Activated CD4-positive, CD25-positive, alpha-beta regulatory T cell (primary cell): ENCODE results near the gene TNFRSF12A.

ENCODE experiments used
- DNase-seq, 4 experiments: peaks; one replicate each; lab custom pipeline; 2025; lab: John Stamatoyannopoulos, UW

TNFRSF12A gene

DNA sequence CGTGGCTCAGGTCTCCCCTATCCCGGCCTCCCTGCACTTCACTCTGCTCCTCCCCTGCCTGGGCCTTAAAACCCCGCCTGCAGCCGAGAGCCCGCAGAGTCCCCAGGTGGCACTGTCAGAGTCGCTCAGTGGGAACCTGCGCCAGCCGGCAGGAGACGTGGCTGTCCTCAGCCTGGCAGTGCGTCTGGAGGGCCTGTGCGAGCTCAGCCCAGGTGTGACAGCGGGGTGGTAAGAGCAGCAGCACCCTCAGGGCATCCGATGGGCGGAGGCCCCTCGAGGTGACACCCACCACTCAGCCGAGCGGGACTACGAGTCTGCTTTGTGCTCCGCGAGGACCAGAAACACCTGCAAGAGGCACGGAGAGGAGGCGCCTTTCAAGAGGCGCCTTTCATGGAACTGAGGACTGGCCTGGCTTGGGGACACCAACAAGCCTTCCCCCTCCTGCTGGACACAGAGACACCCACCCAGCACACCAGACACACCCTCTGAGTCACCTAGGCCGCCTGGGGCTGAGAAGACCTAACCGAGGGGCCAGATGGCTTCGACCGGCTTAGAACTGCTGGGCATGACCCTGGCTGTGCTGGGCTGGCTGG lies 7.2 kb upstream of the TNFRSF12A start, which contains the start of gene CLDN9:
Gene CLDN9 (plus strand): TSS at position 96 of the 593 bp plus-strand sequence. CDS start 440 bp downstream, at position 536.
- no peak for DNase-seq

- DNase-seq, result no peak
Measured at GRCh38 chr16:3013491-3013951, 6.6 kb upstream of the TNFRSF12A start.

DNA sequence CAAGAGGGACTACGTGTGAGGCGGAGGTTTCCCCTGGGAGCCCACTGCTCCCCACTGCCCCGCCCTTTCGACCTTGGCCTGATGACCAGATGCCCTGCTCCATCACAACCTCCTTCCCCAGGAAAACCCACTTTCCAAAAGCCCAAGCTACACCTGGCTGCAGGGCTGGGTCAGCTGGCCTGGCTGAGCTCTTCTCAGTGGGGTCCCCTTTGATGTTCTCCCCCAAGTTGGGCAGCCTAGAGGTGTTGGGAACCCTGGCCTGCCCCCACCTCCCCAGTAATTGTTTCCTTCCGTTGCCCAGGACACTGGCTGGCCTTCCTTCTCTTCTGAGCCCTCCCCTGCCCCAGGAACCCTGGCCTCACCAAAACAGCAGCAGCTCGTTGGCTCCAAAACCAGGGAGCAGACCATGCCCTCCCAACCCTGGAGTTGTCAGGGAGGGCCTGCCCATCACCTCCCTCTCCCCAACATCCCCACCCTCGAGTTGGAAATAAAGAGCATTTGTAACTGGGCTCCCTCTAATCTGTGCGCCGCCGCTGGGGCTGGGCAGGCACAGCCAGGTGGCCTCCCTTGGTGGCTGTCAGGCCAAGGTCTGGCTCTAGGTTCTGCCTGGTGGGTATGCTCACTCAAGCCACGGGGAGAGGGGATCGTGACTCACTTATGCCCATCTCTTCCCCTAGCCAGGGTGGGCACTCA lies 6.0 kb upstream of the TNFRSF12A start:
- DNase-seq, result no peak

- DNase-seq, result no peak
Measured at GRCh38 chr16:3014971-3015370, 5.2 kb upstream of the TNFRSF12A start.

GRCh38 chr16:3015865-3016521 lies 4.2 kb upstream of the TNFRSF12A start:
- no peak for DNase-seq

DNA sequence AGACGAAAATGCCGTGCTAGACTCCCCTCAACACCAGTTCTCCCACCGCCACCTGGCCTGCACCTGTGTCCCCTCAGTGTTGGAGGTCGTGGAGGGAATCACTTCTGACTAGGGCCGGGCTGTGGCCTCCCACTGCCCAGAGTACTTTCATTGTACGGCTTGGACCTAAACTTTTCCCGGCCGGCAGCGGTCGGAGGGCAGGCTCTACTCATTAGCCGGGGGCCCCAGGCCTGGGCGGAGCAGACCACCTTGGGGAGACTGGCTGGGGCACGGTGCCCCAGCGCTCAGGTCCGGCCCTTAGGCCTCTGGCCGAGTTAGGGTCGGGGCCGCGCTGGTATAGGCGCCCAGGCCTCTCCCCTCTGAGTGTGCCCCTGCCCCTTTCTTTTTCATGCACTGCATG lies 2.8 kb upstream of the TNFRSF12A start:
- no peak for DNase-seq

DNA sequence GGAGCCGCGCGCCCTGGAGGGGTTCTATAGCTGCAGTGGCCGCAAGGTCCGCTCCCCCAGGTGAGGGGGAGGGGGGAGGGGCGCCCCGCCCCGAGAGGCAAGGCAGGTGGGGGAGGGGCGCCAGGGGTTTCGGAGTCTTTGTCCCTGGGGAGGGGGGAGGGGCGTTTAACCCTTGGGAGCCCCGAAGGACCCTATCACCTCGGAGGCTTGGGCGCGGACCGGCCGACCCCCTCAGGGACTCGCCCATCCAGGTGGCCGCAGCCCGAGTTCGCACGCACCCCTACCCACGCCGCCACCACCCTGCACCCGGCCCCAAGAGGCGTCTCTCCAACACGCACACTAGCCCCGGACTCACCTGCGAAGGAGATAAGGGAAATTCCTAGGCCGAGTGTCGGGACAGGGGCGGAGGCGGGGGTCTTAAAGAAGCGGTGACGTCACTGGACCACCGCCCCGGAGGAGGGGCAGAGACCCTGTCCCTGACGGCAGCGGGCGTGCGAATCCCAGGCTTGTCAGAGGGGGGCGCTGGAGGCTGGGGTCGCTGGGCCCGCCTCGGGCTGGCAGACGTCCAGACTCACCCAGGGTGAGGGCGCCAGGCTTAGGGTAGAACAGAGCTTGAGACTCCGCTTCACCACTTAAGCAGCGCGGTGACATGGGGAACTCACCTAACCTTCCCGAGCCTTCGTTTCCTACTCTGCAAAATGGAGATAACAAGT lies 2.2 kb upstream of the TNFRSF12A start, which contains the start of gene CLDN6:
Gene CLDN6 (minus strand): TSS at position 390 of the 713 bp plus-strand sequence. CDS start 2,162 bp downstream, outside the sequence.
- no peak for DNase-seq

DNA sequence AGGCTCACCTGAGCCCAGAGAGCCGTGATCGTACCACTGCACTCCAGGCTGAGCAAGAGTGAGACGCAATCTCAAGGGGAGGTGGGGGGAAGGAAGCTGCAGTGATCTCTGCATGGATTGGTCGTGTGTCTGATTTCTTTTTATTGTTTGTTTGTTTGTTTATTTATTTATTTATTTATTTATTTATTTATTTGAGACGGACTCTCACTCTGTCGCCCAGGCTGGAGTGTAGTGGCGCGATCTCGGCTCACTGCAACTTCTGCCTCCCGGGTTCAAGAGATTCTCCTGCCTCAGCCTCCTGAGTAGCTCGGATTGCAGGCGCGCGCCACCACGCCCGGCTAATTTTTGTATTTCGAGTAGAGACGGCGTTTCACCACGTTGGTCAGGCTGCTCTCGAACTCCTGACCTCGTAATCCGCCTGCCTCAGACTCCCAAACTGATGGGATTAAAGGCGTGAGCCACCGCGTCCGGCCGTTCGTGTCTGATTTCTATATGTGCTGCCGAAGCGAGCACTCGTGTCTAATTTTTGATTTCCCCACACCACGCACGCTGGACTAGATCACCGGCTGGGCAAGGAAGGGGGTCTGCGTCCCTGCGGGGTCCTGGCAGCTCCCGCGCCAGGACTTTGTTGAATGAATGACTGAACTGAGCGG lies 448 bp upstream of the TNFRSF12A start:
- no peak for DNase-seq

GRCh38 chr16:3020604-3021448 lies 658 bp downstream of the TNFRSF12A start:
- DNase-seq, result peak in 2 of 4 experiments; percentile 34 to 40

GRCh38 chr16:3021449-3022207 lies 1.5 kb downstream of the TNFRSF12A start:
- peak; percentile 25 to 55 (median 34) for DNase-seq

DNA sequence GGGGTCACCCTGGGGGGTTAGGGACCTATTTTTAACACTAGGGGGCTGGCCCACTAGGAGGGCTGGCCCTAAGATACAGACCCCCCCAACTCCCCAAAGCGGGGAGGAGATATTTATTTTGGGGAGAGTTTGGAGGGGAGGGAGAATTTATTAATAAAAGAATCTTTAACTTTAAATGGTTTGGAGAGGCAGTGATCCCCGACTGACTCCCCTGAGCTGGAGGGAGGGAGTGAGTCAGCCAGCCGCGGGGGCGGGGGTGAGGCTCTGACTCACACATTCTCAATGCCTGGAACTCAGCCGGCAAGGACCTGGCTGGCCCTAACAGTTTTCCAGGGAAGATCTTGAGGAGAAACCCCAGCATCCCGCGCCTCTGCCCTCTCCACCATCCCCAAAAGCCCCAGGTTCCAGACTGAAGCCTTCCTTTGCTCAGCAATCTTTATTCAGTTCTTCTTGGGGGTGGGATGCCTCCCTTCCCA lies 2.1 kb downstream of the TNFRSF12A start:
- DNase-seq, result peak; percentile 67 to 80 (median 70)

DNA sequence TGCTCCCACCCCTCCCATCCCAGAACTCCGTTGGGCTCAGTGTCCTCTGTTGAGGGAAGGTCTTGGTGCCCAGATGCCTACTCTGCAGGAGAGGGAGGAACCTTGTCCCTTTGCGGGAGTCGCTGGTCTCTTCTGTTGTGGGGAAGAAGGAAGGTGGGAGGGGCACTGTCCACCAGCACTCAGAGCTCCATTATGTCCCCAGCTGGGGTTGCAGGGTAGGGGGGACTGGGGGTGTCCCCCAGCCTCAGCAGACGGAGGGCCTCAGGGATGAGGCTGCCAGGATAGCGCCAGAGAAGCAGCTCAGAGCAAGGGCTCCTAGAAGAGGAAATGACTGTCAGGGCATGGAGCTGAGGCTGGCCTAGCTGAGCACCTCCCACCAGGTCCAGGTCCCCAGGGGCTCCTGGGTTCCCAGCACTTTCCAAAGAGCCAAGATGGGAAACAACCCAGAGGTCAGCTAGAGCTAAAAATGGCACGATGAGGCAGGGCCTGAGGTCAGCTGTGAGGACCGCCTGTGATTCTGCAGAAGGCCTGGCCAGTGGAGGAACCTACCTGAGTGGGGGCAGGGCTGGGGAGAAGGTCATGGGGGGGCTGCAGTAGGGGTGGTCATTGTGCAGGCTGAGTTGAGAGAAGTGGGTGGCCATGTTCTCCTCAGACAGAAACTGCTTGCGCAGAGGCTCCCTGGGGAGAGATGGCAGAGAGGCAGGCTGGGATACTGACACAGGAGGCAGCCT lies 2.7 kb downstream of the TNFRSF12A start:
- DNase-seq, result no peak

DNA sequence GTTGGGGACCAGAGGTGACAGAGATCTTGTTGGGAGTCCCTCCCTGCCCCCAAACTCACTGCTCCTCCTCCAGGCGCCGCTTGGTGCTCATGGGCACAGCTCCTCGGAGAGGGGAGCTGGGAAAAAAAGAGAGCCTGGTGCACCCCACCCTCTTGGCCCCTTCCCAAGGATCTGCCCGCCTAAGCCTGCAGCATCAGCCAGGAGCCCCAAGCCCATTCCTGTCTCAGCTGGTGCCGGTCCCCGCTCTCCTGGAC lies 3.2 kb downstream of the TNFRSF12A start:
- no peak for DNase-seq

DNA sequence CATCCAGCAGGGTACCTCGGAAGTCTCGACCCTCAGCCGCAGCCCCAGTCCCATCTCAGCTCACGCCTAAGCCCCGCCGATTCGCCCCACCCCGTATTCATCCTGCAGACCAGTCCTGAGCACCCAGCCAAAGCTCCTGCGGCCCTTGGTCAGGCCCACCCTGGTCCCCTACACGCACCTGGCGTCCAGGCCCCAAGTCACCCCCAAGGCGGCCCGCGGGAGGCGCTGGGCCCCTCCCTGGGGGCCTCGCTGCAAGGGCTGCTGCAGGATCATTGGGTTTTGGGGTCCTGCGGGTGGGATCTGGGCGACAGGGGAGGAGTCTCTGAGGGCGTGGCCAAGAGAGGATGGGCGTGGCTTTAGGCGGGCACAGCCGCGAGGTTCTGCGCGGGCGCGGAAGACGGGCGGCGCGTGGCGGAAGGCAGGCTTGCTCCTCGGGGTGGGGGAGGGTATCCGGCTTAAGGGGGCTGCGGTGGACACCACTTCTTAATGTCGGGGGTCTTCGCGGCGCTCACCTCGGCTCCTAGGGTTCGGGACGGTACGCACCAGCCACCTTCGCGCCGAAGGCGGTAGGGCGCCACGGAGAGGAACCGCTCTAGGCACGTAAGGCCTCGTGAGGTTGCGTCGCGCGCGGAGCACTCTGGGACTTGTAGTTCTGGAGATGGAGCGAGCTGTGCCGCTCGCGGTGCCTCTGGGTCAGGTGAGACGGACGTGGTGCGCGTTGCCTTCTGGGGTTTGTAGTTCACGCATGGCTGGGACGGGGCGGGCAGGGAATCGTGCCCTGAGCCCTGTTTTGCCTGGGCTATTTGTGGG lies 3.7 kb downstream of the TNFRSF12A start, which contains the start of the genes HCFC1R1 and THOC6:
Gene HCFC1R1 (minus strand): TSS at position 274 of the 810 bp plus-strand sequence. CDS start 1 bp downstream, at position 273.
Gene THOC6 (plus strand): TSS at position 367 of the 810 bp plus-strand sequence. CDS start 292 bp downstream, at position 659.
- peak; percentile 88 to 90 (median 90) for DNase-seq

DNA sequence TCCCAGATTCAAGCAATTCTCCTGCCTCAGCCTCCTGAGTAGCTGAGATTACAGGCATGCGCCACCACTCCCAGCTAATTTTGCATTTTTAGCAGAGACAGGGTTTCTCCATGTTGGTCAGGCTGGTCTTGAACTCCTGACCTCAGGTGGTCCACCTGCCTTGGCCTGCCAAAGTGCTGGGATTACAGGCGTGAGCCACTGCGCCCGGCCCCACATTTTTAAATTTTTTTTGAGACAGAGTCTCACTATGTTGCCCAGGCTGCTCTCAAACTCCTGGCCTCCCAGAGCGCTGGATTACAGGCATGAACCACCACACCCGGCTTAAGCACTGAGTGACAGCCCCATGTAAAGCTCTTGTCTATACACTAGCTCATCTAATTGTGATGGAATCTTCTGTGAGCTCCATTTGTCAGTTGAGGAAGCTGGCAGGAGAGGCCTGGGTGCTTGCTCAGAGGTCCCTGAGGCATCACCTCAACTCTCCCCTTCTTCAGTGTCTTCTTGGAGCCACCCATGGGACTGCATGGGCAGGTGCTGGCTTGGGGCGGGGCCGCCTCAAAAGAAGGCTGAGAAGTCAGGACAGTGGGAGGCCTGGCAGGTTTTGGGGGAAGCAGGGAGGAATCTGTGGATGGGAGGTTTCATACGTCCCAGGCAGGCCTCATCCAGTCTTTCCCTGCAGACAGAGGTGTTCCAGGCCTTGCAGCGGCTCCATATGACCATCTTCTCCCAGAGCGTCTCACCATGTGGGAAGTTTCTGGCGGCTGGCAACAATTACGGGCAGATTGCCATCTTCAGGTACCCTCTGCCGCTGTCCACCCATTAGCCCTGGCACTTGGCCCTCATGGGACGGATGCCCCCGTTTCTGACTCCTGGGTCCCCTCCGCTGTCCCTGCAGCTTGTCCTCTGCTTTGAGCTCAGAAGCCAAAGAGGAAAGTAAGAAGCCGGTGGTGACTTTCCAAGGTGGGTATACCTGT lies 5.1 kb downstream of the TNFRSF12A start:
- DNase-seq, result no peak

DNA sequence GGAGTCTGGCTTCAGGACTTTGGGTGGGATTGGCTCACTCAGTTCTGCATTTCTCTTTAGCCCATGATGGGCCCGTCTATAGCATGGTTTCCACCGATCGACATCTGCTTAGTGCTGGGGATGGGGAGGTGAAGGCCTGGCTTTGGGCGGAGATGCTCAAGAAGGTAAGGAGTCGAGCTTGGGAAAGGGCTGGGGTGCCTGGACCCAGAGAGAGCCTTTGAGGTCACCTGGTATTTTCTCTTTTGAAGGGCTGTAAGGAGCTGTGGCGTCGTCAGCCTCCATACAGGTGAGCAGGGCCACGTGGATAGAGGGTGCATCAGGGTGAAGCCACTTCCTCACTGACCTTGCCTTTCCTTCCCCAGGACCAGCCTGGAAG lies 5.8 kb downstream of the TNFRSF12A start:
- no peak for DNase-seq
